ENCODE results near the gene DDX6.

- TF ChIP-seq CTCF (IDR thresholded peaks at IDR 0.05) (no peak), POLR2AphosphoS5 (IDR thresholded peaks at IDR 0.05) (no peak), POLR2A (IDR thresholded peaks at IDR 0.05) (no peak), EP300 (IDR thresholded peaks at IDR 0.05) (no peak)
Observed at GRCh38 chr11:118774032-118774431, 16.9 kb downstream of the DDX6 start.
